GM19043 (cell line): ENCODE results near the gene CYB5R3.
"Not testable (repeated sequence)": the region's sequence is repeated elsewhere in the genome, so short reads cannot be mapped to it uniquely, and the experiment has no call there.

Experiments
- ATAC-seq: cut with Tn5 transposase; IDR thresholded peaks from one replicate; pipeline ENCODE4 v1.9.1; 2021; ENCODE audit warnings: low read depth; ENCODE audit not compliant: unreplicated experiment

Gene CYB5R3

GRCh38 chr22:42679691-42680090 is 30.5 kb upstream of the CYB5R3 start:
- ATAC-seq, result no peak

DNA sequence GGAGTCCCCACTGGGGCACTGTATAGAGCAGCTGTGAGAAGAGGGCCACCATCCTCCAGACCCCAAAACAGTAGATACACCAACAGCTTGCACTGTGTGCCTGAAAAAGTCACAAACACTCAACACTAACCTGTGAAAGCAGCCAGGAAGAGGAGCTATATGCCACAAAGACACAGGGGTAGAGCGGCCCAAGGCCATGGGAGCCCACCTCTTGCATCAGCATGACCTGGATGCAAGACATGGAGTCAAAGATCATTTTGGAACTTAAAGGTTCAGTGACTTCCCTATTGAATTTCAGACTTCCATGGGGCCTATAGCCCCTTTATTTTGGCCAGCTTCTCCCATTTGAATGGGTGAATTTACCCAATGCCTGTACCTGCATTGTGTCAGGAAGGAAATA is 29.7 kb upstream of the CYB5R3 start:
- no peak for ATAC-seq

DNA sequence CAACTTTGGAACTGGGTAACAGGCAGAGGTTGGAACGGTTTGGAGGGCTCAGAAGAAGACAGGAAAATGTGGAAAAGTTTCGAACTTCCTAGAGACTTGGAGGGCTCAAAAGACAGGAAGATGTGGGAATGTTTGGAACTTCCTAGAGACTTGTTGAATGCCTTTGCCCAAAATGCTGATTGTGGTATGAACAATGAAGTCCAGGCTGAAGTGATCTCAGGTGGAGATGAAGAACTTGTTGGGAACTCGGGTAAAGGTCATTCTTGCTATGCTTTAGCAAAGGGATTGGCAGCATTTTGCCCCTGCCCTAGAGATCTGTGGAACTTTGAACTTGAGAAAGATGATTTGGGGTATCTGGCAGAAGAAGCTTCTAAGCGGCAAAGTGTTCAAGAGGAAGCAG is 28.7 kb upstream of the CYB5R3 start:
- ATAC-seq, result not testable (repeated sequence)

GRCh38 chr22:42676059-42676607 is 26.9 kb upstream of the CYB5R3 start:
- no peak for ATAC-seq

DNA sequence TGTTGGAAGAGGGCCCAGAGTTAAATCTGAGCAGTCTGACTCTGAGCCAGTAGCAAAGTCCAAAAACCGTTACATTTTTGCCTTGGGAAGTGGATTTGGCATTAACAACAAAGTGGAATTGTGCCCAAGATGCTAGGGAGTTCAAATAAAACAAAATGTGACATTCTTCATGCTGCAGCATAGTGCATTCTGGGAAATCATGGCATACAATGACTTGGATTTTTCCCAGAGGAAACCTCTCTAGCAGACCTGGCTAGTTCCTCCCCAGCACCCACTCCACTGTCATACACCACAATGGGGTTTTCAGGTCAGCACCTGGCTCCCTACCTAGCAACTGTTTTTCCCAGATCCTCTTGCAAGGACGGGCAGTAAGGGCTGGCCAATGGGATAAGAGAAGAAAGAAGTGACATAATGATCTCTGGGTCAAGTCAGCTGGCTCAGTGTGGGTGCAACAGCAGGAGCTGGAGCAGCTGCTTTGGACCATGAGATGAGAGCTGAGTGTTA is 24.8 kb upstream of the CYB5R3 start:
- no peak for ATAC-seq

GRCh38 chr22:42673071-42673470 is 23.9 kb upstream of the CYB5R3 start:
- ATAC-seq, result not testable (repeated sequence)

- no peak for ATAC-seq
Measured at GRCh38 chr22:42670921-42671709, 21.9 kb upstream of the CYB5R3 start.

GRCh38 chr22:42670046-42670445 is 20.9 kb upstream of the CYB5R3 start:
- ATAC-seq, result no peak

- ATAC-seq, result not testable (repeated sequence)
Measured at GRCh38 chr22:42666393-42666792, 17.2 kb upstream of the CYB5R3 start.

GRCh38 chr22:42664976-42665831 is 16.0 kb upstream of the CYB5R3 start:
- no peak for ATAC-seq

DNA sequence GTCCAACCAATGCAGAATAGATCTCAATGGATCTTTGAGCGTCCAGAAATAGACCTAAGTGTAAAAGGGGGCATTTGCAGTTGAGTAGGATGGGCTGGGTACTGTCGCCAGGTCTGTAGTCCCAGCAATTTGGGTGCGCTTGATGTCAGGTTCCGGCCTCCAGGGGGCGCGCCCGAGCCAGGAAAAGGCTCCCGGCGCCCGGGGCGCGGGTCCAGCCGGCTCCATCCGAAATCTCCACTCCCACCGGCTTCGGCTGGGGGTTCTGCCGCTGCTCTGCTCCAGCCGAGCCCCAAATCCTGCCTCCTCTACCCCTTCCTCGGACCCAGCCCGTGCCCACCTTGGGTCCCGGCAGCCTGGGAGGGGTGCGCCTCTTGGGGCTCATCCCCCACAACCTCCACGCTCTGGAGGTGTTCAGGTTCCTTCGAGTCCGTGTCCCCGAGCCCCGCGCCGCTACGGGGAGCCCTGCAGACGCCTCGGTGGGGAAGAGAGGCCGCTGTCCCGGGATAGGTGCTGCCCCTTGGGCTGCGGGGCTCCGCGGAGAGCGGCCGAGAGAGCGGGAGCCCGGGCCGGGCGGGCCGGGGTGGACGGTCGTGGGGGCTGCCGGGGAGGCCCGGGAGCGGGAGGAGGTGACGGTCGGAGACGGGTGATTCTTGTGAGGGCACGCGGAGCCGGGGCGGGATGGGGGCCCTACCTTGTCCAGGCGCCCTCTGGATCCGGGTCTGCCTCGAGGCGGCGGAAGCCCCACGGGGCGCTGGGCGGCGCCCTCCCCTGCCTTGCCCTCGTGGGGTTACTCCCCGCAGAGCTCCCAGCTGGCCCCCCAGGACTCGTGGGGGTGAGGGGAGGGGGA is 13.0 kb upstream of the CYB5R3 start:
- no peak for ATAC-seq

DNA sequence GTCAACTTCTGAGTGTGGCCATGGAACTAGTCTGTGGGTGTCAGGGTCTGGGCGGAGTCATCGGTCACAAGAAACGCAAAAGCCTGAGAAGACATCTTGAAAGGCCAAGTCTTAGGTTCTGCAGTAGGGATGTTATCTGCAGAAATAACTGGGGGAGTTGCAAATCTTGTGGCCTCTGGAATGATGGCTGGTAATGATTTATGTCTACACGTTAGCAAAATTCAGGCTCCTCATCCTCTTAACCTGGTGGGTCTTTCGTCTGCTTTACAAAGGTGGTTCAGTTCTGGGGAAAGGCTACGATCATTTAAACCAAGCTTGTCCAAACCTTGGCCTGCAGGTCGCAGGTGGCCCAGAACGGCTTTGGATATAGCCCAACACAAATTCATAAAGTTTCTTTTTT is 7.4 kb upstream of the CYB5R3 start:
- ATAC-seq, result no peak

GRCh38 chr22:42655693-42656092 is 6.5 kb upstream of the CYB5R3 start:
- no peak for ATAC-seq

DNA sequence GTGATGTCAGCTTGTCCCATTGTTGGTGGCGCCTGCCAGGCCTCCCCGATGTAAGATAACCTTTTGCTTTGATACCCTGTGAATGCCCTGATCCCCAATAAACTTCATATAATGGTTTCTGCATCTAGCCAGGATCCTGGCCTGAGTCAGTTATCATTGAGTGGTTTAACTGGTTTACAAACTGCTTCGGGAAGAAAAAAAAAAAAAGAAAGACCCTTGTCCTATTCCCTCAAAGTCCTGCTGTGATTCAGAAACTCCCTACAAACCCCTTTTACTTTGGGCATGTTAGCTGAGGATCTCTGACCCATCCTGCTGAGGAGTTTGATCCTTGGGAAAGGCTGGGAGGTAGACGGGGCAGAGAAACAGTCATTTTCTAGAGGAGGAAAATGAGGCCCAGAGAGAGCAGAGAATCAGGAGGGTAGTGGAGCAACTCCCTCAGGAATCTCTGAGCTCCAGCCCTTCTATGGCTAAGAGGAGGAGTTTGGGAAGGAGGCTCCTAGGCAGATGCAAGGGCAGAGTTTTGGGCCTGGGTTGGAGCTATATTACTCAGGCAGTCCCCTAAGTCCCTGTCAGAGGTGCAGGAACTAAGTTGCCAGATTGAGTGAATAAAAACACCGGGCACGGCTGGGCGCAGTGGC is 5.4 kb upstream of the CYB5R3 start:
- no peak for ATAC-seq

DNA sequence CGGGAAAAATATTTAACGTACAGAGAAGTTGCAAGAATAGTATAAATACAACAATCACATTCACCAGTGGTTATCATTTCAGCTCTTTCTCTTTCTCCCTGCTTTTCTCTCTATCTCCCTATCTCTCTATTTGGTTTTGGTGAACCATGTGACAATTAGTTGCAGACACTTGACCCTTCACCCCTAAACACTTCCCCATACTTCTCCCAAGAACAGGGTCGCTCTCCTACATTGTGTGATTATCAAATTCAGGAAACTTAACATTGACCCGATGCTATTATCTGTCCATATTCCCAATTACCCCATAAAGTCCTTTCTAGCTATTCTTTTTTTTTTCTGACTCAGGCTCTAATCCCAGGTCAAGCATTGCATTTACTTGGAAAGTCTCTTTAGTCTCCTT is 4.8 kb upstream of the CYB5R3 start:
- ATAC-seq, result no peak

DNA sequence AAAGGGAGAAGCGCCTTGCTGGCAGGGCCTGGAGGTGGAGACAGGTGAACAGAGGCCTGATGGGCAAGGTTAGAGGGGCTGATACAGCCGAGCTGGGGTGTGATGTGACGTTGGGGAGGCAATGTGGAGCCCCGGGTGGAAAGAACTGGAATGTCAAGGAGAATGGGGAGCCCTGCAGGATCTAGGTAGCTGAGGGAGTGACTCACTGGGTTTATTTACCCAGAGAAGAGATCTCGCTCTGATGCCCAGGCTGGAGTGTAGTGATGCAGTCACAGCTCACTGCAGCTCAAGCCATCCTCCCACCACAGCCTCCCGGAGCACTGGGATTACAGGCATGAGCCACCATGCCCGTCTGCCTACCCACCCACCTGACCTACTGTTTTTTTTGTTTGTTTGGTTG is 1.9 kb upstream of the CYB5R3 start:
- no peak for ATAC-seq

GRCh38 chr22:42648368-42649245 is 585 bp downstream of the CYB5R3 start:
- peak; percentile 21 for ATAC-seq

DNA sequence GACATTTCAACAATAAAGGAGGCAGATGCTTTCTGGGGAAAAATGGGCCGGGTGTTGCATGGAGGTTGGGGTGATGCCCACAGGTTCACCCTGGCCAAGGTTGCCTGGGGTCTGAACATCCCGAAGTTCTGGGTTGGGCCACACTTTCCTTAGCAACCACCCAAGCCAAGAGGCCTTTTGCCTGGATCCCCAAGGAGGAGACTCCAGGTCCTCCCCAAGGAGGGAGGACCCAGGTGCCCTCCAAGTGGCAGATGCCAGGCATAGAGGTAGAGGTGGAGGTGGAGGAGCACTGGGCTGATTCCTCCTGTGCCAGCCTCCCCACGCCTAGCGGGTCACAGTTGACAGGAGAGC is 1.2 kb downstream of the CYB5R3 start:
- ATAC-seq, result no peak
